LNCaP clone FGC (cell line): ENCODE results near the gene GRB10.

ENCODE experiments used
- DNase-seq: peaks from one replicate; pipeline ENCODE4 v3.0.0-alpha.2; 2011; ENCODE audit warnings: low read depth
- H3K4me3 ChIP-seq: 2 replicates; pipeline ENCODE4 v1.5.1; 2011; ENCODE audit warnings: mild to moderate bottlenecking, low read depth, low read length, control low read depth
- CTCF ChIP-seq: IDR thresholded peaks from 2 replicates; pipeline ENCODE4 v1.5.1; 2012; ENCODE audit warnings: mild to moderate bottlenecking; ENCODE audit not compliant: control insufficient read depth, insufficient read depth; ENCODE audit errors: extremely low read depth

Gene GRB10

GRCh38 chr7:50805447-50806125, 22.9 kb upstream of the GRB10 start:
- H3K4me3 ChIP-seq, result no peak overlapping the region
- no peak for TF ChIP-seq CTCF
- no peak for DNase-seq

GRCh38 chr7:50803359-50804337, 21.0 kb upstream of the GRB10 start:
- TF ChIP-seq CTCF, result no peak
- H3K4me3 ChIP-seq, result no peak overlapping the region
- DNase-seq, result no peak

GRCh38 chr7:50801907-50802306, 19.2 kb upstream of the GRB10 start:
- 0 out of 2 replicates have a peak, but pooled peaks have one; percentile 10 for TF ChIP-seq CTCF
- no peak overlapping the region for H3K4me3 ChIP-seq

GRCh38 chr7:50799873-50800272, 17.2 kb upstream of the GRB10 start:
- no peak for DNase-seq

More at GRCh38 chr7:50801907-50802306, 19.2 kb upstream of the GRB10 start:
- no peak for DNase-seq

GRCh38 chr7:50798126-50798525, 15.4 kb upstream of the GRB10 start:
- no peak overlapping the region for H3K4me3 ChIP-seq
- no peak for TF ChIP-seq CTCF
- DNase-seq, result no peak

More at GRCh38 chr7:50799873-50800272, 17.2 kb upstream of the GRB10 start:
- no peak for TF ChIP-seq CTCF
- H3K4me3 ChIP-seq, result no peak overlapping the region

GRCh38 chr7:50795831-50796230, 13.1 kb upstream of the GRB10 start:
- DNase-seq, result no peak
- TF ChIP-seq CTCF, result peak; percentile 60
- no peak overlapping the region for H3K4me3 ChIP-seq

- no peak for DNase-seq
- H3K4me3 ChIP-seq, result no peak overlapping the region
- no peak for TF ChIP-seq CTCF
Measured at GRCh38 chr7:50795253-50795652, 12.6 kb upstream of the GRB10 start.
